HepG2 (cell line): ENCODE data around the gene SCGB3A2.
A peak's percentile ranks its signal among the peaks of the same experiment; 100 is the strongest.

Experiments
- CBX1 ChIP-seq: IDR thresholded peaks from one replicate; pipeline ENCODE4 v1.6.1; 2016; ENCODE audit warnings: antibody characterized with exemption, low read depth
- MXI1 ChIP-seq: IDR thresholded peaks from 3 replicates; pipeline ENCODE4 v1.6.1; 2012; ENCODE audit warnings: low read depth, low read length, inconsistent platforms, borderline replicate concordance
- NONO ChIP-seq, 2 experiments: fragments of 450-650 bp in 1 of 2; sonication (generic) in 1 of 2; formaldehyde crosslinking in 1 of 2; IDR thresholded peaks in 1 of 2; conservative IDR thresholded peaks in 1 of 2; 2 replicates each; pipeline versions ENCODE4 v1.6.1 to v1.8.0; 2017 to 2022; ENCODE audit warnings: mild to moderate bottlenecking in 1 of 2, missing genetic modification reagents in 1 of 2, moderate library complexity in 1 of 2
- POLR2AphosphoS5 ChIP-seq: IDR thresholded peaks from 2 replicates; pipeline ENCODE4 v1.6.1; 2012; ENCODE audit warnings: low read depth, low read length
- TCF7 ChIP-seq: sonication (generic); IDR thresholded peaks from 2 replicates; pipeline ENCODE4 v1.6.1; 2016; ENCODE audit warnings: antibody characterized with exemption, low read depth
- ZBTB20 ChIP-seq: sonication (generic); formaldehyde crosslinking; IDR thresholded peaks from 2 replicates; pipeline ENCODE4 v1.8.1; 2023; ENCODE audit warnings: missing genetic modification reagents, low read depth, mild to moderate bottlenecking, borderline replicate concordance
- ZNF382 ChIP-seq: sonication (generic); formaldehyde crosslinking; IDR thresholded peaks from 2 replicates; pipeline ENCODE4 v1.5.0; 2020; ENCODE audit warnings: missing genetic modification reagents, mild to moderate bottlenecking, borderline replicate concordance
- ZNF530 ChIP-seq: sonication (generic); formaldehyde crosslinking; IDR thresholded peaks from 2 replicates; pipeline ENCODE4 v1.5.0; 2020; ENCODE audit warnings: low read depth, mild to moderate bottlenecking, missing genetic modification reagents
- ZSCAN31 ChIP-seq: sonication (generic); formaldehyde crosslinking; IDR thresholded peaks from 2 replicates; pipeline ENCODE4 v1.5.0; 2020; ENCODE audit warnings: low read depth, mild to moderate bottlenecking, missing genetic modification reagents
- TF ChIP-seq, protein P1 (sequence below): sonication (generic); formaldehyde crosslinking; IDR thresholded peaks from 2 replicates; pipeline ENCODE4 v1.5.0; 2020; ENCODE audit warnings: mild to moderate bottlenecking, missing genetic modification reagents, moderate library complexity
- TF ChIP-seq, protein P2 (sequence below), 2 experiments: sonication (generic) in 1 of 2; formaldehyde crosslinking in 1 of 2; IDR thresholded peaks; 2 replicates each; pipeline versions ENCODE4 v1.6.1 to v1.9.0; 2014 to 2022; ENCODE audit warnings: antibody characterized with exemption in 1 of 2, borderline replicate concordance in 1 of 2, inconsistent platforms in 1 of 2, low read depth in 1 of 2, missing genetic modification reagents in 1 of 2

DNA sequence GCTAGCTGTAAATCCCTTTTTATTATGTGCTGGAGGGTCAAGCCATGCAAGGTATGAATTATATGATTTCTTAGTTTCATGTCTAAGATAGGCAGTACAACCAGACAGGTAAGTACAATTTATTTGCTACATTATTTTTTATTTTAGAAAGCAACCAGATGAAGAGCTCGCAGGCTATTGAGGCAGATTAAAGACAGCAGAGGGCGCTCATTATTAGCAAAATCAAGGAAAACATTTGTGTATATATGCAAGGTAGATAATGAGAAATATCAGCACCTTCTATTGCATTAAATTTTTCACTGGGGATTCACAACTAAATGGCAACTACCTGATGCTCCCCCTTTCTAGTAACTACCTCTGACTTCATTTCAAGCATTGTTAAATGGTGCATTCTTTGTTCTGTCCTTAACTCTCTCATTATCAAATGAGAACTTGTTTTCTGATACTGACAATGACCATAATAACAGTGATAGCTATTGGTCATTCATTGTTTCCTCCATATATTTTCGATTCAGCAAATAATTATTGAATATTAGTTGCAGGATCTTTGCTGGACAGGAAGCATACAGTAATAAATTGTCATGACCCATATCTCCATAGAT, 8.6 kb downstream of the SCGB3A2 start:
- no peak for TF ChIP-seq POLR2AphosphoS5
- TF ChIP-seq ZNF530 (CRISPR knock-in tag): no peak
- no peak for TF ChIP-seq ZSCAN31 (CRISPR knock-in tag)
- no peak for TF ChIP-seq ZNF382 (CRISPR knock-in tag)
- TF ChIP-seq, protein P1, sequence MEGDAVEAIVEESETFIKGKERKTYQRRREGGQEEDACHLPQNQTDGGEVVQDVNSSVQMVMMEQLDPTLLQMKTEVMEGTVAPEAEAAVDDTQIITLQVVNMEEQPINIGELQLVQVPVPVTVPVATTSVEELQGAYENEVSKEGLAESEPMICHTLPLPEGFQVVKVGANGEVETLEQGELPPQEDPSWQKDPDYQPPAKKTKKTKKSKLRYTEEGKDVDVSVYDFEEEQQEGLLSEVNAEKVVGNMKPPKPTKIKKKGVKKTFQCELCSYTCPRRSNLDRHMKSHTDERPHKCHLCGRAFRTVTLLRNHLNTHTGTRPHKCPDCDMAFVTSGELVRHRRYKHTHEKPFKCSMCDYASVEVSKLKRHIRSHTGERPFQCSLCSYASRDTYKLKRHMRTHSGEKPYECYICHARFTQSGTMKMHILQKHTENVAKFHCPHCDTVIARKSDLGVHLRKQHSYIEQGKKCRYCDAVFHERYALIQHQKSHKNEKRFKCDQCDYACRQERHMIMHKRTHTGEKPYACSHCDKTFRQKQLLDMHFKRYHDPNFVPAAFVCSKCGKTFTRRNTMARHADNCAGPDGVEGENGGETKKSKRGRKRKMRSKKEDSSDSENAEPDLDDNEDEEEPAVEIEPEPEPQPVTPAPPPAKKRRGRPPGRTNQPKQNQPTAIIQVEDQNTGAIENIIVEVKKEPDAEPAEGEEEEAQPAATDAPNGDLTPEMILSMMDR (CRISPR knock-in tag): peak; percentile 28; the same call in 1 of the 2 replicates
- no peak for TF ChIP-seq NONO (IDR thresholded peaks at IDR 0.05)
- no peak for TF ChIP-seq NONO (CRISPR knock-in tag; conservative IDR thresholded peaks at IDR 0.05)
- no peak for TF ChIP-seq CBX1
- no peak for TF ChIP-seq MXI1
- TF ChIP-seq TCF7: no peak
- TF ChIP-seq ZBTB20 (CRISPR knock-in tag): no peak
- TF ChIP-seq, protein P2, sequence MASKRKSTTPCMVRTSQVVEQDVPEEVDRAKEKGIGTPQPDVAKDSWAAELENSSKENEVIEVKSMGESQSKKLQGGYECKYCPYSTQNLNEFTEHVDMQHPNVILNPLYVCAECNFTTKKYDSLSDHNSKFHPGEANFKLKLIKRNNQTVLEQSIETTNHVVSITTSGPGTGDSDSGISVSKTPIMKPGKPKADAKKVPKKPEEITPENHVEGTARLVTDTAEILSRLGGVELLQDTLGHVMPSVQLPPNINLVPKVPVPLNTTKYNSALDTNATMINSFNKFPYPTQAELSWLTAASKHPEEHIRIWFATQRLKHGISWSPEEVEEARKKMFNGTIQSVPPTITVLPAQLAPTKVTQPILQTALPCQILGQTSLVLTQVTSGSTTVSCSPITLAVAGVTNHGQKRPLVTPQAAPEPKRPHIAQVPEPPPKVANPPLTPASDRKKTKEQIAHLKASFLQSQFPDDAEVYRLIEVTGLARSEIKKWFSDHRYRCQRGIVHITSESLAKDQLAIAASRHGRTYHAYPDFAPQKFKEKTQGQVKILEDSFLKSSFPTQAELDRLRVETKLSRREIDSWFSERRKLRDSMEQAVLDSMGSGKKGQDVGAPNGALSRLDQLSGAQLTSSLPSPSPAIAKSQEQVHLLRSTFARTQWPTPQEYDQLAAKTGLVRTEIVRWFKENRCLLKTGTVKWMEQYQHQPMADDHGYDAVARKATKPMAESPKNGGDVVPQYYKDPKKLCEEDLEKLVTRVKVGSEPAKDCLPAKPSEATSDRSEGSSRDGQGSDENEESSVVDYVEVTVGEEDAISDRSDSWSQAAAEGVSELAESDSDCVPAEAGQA (IDR thresholded peaks at IDR 0.05; ENCODE audit: low read depth): no peak
- TF ChIP-seq, protein P2 (CRISPR knock-in tag; IDR thresholded peaks at IDR 0.05; ENCODE audit: borderline replicate concordance): no peak
